H7 (cell line): ENCODE data around the gene RELCH. TPM values are rescaled to one million over a fixed set of nuclear protein-coding genes. Genes with fewer than 3 reads are reported as not detected.

Experiments
- DNase-seq: peaks from one replicate; pipeline ENCODE4 v3.0.0; 2012
- H3K27me3 ChIP-seq: 2 replicates; pipeline ENCODE4 v1.6.0; 2011; ENCODE audit warnings: mild to moderate bottlenecking, low read length; ENCODE audit not compliant: control insufficient read depth, insufficient read depth
- H3K36me3 ChIP-seq: replicated peaks from 2 replicates; pipeline ENCODE4 v1.5.1; 2011; ENCODE audit warnings: low read length; ENCODE audit not compliant: control insufficient read depth, insufficient read depth
- H3K4me3 ChIP-seq: 2 replicates; pipeline ENCODE4 v1.5.1; 2011; ENCODE audit warnings: low read depth, mild to moderate bottlenecking, control low read depth, low read length, moderate library complexity; ENCODE audit not compliant: insufficient read depth
- total RNA-seq: library from RNA; depleted of rRNA; stranded (reverse); fragments of >200 nt; shearing (Covaris generic); gene quantifications from 2 replicates; pipeline ENCODE4 v1.2.3, GENCODE V29; 2014

RELCH gene
- total RNA-seq, 1 experiment from 2014 or later, result 16.2 TPM

DNA sequence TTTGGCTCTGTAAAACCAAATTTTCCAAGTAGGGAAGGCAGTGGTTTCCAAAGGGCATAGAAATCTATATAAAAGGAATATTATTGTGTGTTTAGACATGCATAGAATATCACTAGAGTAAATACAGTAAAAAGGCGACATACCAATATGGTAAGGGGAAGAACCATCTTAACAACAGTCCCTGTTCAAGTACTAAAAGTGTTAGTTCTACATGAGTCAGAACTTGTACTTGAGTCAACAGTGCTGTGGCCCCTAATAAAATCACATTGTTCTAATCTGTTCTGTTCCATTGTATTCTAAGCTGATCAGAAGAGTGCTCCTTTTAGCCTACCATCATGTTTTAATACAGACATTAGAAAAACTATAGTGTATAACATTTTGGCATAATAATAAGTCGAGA is 102.0 kb downstream of the RELCH start:
- Histone ChIP-seq H3K4me3 (no peak overlapping the region), H3K36me3 (no peaks in the 10 kb centered on the region; the same call in 1 of the 2 replicates), H3K27me3 (no peaks in the 10 kb centered on the region)
- no peak for DNase-seq

DNA sequence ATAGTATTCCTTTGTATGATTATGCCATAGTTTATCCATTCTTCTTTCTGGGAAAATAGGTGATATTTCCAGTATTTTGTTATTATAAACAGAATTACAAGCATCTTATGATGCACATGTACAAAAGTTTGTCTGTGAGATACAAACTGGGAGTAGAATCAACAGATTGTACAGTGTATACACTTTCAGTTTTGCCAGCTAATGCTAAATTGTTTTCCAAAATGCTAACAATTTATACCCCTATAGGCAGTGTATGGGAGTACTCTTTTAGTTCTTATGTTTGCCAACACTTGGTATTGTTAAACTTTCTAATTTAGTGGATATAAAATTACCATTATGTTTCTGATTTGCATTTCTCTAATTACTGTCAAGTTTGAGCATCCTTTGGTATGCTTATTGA is 107.0 kb downstream of the RELCH start:
- DNase-seq, result no peak
- Histone ChIP-seq H3K36me3 (no peaks in the 10 kb centered on the region), H3K27me3 (no peaks in the 10 kb centered on the region), H3K4me3 (no peak overlapping the region)

DNA sequence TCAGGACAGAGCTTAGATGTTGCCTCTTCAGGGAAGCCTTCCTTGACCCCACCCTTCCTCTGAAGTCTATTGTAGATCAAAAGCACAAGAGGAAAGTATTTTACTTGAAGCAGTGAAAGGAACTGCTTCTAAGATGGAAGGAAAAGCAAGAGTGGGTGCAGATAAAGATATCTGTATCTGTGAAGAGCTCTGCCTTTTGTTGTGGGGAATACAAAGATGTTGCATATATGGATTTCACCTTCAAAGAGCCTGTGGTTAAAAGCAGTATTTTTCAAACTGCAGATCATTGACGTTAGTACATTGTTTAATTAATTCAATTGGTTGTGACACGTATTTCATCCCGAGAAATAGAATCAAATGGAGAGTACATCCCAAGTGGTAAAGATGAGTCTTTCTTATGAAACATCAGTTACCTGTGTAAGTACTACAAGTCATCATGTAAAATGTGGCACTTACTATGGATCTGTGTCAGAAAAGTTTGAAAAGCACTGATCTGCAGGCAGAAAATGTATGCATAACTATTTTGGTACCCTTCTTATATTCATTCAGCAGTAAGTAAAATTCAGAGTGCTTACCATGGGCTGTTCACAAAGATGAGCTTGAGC is 113.4 kb downstream of the RELCH start:
- no peak overlapping the region for H3K4me3 ChIP-seq
- H3K36me3 ChIP-seq, result peaks cover 4% of the 10 kb centered on the region; the same call in 1 of the 2 replicates
- H3K27me3 ChIP-seq, result no peaks in the 10 kb centered on the region
- DNase-seq, result no peak

DNA sequence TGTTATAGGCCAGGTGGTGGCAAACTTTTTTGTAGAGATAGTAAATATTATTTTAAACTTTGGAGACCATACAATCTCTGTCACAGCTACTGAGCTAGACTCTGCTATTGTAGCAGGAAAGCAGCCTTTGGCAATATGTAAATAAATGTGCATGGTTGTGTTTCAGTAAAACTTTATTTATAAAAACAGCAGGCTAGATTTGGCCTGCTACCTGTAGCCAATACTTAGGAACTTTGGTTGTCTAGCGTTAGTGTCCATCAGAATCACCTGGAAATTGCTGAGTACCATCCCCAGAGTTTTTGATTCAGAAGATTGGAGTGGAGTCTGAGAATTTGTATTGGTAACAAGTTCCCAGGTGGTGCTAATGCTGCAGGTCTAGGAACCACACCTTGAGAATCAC is 114.3 kb downstream of the RELCH start:
- Histone ChIP-seq H3K36me3 (peaks cover 4% of the 10 kb centered on the region; the same call in 1 of the 2 replicates), H3K4me3 (no peak overlapping the region), H3K27me3 (no peaks in the 10 kb centered on the region)
- no peak for DNase-seq

DNA sequence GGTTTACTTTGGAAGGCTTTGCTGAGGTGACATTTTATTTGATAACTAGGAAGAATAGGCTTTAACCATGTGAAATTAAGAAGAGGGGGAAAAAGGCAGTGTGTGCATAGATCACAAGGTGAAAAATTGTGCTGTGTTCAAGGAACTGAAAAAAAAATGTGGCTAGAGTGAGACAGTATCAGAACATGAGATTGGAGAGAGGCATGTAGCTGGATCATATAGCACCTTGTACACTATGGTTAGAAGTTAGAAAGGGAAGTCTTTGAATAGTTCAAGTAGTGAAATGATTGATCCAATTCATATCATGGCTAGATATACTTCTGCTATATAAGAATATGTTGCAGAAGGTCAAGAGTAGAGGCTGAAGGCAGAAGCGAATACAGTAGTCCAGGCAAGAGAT is 125.8 kb downstream of the RELCH start:
- Histone ChIP-seq H3K36me3 (no peaks in the 10 kb centered on the region; the same call in 1 of the 2 replicates), H3K27me3 (no peaks in the 10 kb centered on the region), H3K4me3 (no peak overlapping the region)
- DNase-seq, result no peak

DNA sequence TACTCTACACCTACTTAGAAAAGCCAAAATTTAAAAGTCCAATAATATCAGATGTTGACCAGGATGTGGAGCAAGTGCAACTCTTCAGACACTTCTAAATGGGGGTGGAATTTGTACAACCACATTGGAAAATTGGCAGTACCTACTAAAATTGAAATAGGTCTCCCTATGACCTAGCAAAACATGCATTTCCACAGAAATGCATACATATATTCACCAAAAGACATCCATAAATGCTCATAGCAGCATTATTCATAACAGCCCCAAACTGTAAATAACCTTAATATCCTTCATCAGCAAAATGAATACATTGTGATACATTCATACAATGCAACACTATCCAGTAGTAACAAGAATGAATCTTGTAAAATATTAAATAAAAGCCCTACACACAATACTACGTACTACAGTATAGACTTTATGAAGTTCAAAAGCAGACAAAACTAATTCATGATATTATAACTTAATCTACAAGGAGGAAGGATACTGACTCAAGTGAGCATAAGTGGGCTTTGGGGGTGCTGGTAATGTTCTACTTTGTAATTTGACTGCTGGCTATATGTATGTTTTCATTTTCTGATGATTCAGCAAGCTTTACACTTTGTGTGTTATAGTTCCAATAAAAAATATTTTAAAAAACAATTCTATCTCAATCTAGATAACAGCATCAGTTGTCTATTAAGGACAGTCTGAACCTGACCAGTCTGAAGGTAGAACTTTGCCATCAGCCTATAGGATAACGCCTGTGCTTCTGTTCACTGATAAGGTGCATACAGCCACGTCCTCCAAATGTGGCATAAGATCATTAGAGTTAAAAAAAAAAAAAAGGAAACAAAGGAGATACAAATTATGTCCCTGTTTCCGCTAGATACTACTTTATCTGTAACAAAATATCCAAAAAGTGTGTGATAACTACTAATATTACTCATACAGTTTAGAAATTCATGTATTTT is 131.4 kb downstream of the RELCH start:
- no peak for DNase-seq
- H3K27me3 ChIP-seq, result peaks cover 2% of the 10 kb centered on the region; the same call in 1 of the 2 replicates
- H3K4me3 ChIP-seq, result no peak overlapping the region

DNA sequence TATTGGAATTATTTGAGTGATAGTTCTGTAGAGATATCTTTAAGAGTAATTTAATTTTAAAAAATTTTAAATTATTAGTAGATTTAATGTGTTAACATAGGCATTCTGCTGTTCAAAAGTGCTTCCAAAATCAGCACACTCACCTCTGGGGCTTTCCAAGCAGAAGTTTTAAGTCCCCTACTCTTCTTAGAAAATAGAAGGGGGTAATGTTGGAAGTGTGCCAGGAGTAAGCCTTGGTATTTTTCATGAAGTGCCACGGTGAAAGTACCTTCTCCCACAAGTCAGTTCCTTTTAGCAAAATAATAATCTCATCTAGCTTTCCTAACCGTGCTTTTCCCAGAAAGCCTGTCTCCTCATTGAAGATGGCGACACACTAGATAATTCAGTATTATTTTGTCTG is 134.1 kb downstream of the RELCH start:
- peaks cover 12% of the 10 kb centered on the region for H3K27me3 ChIP-seq
- H3K36me3 ChIP-seq, result no peaks in the 10 kb centered on the region
- no peak overlapping the region for H3K4me3 ChIP-seq
- no peak for DNase-seq

More for the DNA sequence above, 131.4 kb downstream of the RELCH start:
- no peaks in the 10 kb centered on the region for H3K36me3 ChIP-seq

DNA sequence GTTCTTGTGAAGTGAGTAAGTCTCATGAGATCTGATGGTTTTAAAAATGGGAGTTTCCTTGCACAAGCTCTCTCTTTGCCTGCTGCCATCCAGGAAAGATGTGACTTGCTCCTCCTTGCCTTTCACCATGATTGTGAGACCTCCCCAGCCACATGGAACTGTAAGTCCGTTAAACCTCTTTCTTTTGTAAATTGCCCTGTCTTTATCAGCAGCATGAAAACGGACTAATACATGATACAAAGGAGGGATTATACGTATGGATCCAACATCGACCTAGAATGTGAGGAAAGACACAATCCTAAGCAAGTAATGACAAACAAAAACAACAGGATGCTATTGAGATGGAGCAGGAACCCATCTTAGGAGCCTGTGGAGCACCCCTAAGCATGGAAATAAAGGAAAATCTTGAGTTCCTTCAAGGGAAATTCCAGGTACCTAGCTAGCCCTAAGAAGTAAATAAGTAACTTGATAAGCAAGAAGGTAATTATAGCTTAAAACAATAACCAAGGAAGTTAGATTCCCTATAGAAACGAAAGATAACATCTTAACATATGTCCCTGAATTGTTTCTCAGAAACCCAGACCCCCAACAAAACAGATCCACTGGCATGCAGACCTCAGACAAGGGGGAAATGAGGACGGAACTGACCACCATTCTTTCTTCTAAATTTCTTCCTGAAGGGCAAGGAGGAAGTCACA is 136.6 kb downstream of the RELCH start:
- H3K4me3 ChIP-seq, result no peak overlapping the region
- DNase-seq, result peak; percentile 59
- H3K36me3 ChIP-seq, result no peaks in the 10 kb centered on the region
- peaks cover 24% of the 10 kb centered on the region for H3K27me3 ChIP-seq

DNA sequence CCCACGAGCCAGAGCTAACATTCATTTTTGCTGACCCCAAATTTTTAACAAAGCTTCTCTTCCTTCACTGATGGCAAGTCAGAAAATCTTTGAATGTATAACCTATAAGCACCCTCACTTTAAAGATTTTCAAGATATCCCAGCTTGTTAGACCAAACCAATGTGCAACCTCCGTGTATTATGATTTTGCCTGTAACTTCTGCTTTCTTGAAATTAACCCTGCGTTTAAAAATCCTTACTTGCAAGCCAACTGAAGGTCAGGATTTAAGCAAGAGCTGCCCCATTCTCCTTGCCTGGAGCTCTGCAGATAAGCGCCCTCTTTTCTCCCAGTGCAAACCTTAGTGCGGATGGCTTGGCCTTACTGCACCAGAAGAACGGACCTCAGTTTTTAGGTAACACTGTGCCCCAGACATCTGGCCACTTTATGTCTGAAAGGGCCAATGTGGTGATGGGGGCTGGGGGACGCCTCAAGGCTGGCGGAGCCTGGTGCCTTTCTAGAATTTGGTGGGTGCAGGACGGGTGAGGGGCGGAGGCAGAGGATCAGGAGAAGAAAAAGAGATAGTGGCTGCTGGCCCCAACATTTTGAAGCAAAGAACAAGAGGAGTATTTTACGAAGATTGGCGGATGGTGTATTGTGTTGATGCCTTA is 137.2 kb downstream of the RELCH start:
- peak overlapping the region; percentile 51 for H3K4me3 ChIP-seq
- no peaks in the 10 kb centered on the region for H3K36me3 ChIP-seq
- peaks cover 24% of the 10 kb centered on the region for H3K27me3 ChIP-seq
- DNase-seq, result no peak

DNA sequence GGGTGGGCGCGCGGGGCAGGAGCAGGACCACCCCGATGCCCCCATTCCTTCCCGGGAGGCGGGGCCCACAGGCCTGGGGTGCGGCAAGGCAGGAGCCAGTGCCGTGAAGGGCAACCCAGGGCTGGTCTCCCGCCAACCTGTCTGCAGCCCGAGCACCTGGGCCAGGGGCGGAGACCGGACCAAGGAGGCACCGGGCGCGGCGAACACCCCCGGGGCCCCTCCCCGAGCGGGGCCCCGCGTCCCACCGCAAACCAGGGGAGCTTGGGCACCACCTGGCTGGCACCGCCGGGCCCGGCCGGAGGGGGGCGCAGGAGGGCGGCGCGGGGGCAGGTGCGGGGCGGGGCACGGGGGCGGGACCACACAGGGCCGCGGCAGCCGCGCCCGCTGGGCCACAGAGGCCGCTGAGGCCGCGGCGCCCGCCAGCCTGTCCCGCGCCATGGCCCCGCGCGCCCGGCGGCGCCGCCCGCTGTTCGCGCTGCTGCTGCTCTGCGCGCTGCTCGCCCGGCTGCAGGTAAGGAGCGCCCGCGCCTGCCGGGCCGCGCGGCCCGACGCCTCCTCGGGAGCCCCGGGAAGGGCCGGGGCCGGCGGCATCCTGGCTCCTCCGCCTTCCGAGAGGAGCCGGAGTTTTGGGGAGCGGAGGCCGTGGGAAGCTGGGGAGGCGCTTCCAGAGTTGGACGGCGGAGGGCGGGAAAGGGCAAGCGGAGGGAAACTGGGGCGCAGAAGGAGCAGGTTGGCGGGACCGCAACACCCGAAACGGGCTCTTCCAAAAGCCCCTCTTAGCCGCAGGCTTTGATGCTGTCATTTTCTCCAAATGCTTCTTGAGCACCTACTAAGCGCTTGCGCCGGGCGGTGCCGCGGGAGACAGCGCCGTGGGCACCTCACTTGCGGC is 138.1 kb downstream of the RELCH start, which contains the start of gene TNFRSF11A:
Gene TNFRSF11A (plus strand): TSS at position 394 of the 889 bp plus-strand sequence. CDS start 43 bp downstream, at position 437.
- peak; percentile 97 for DNase-seq
- Histone ChIP-seq H3K4me3 (peak within 1 kb of the TSS; percentile 63), H3K27me3 (peaks cover 24% of the 10 kb centered on the region), H3K36me3 (no peaks in the 10 kb centered on the region)

DNA sequence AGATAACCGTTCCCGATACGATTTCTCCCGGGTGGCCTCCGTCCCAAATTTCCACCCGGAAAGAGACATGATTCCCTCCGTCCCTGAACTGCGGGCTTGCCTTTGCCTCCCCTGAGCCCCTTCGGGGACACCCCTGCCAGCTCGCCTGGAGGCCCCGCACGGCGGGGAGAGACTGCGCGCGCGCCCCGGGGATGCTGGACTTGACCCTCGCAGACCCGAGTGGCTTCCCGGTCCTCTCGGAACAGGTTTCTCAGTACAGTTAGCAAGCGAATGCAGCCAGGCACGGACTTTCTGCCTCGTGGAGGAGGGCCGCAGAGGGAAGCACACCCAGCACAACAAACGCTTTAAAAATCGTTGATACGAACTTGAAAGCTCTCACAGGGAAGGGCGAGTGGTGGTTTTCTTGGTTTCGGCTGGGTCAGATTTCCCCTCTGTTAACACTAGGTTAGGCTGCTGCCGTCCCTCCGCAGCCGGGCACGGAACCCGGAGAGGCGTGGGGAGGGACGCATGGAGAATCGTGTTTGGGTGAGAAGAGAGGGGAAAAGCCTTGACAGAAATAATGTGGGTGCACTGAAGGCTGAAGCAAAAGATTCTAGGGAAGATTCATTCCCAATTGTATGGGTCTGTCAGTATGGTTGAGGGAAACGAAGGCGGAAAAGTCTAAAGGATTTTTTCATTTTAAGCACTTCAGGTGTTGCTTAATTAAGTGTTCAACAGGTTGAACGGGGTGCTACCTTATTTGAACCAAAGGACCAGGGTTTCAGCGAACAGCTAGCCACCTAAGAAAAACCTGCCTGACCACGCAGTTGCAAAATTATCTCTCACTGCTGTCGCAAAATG is 139.0 kb downstream of the RELCH start:
- DNase-seq, result peak; percentile 54

DNA sequence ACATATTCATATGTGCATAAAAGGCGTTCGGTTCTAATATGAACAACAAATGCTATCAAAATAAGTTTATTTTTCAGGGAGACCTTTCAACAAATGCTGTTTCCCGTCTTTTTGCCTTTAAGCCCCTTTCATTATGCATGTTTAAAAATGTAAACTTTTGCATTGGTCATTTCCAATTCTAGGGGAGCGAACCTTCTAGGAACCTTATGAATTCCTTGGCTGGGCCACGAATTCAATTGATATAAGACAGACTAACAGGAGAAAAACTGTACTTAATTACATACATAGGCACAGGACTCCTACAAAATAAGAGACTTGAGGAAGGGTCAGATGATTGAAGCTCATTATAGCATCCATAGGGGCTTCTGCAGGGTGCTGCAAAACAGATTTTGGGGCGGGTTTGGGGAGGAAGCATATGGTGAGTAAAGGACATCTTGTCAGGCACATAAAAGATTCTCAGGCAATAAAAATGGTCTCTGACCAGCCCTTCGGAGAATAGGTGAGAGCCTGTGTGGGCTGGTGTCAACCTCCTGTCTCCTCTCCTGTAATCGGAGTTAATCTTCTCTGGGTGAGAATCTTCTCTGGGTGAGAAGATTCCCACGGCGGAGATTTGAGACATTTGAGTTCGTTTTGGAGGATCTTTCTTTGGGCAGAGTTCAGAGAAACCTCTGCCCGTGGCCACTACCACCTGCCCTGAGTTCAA is 139.7 kb downstream of the RELCH start:
- Histone ChIP-seq H3K4me3 (no peak overlapping the region), H3K27me3 (peaks cover 24% of the 10 kb centered on the region), H3K36me3 (no peaks in the 10 kb centered on the region)
- no peak for DNase-seq

More for the DNA sequence above, 139.0 kb downstream of the RELCH start:
- Histone ChIP-seq H3K27me3 (peaks cover 24% of the 10 kb centered on the region), H3K4me3 (peak overlapping the region; percentile 63), H3K36me3 (no peaks in the 10 kb centered on the region)
